Prostate gland (tissue), 2 donors: Measurements from ENCODE around the gene NR2E1. TPM values are rescaled to one million over a fixed set of nuclear protein-coding genes. Genes with fewer than 3 reads are reported as not detected.

ENCODE experiments used
- DNase-seq: peaks from one replicate; pipeline ENCODE4 v3.0.0-alpha.2; 2019; ENCODE audit warnings: low spot score
- H3K27ac ChIP-seq, 2 donors: fragments of 200-600 bp; sonication (generic); 2 replicates each; pipeline ENCODE4 v1.5.1; 2017 to 2019
- H3K27me3 ChIP-seq: fragments of 200-600 bp; sonication (generic); replicated peaks from 2 replicates; pipeline ENCODE4 v1.5.1; 2019; ENCODE audit not compliant: insufficient read depth
- H3K36me3 ChIP-seq, 2 donors: fragments of 200-600 bp; sonication (generic); 1 replicate in 1 of 2; 2 replicates in 1 of 2; pipeline versions ENCODE4 v1.5.1 to v1.8.1; 2017 to 2019
- H3K4me1 ChIP-seq: fragments of 200-600 bp; sonication (generic); replicated peaks from 2 replicates; pipeline ENCODE4 v1.5.1; 2019
- H3K4me3 ChIP-seq, 2 donors: fragments of 200-600 bp; sonication (generic); 2 replicates each; pipeline ENCODE4 v1.5.1; 2017 to 2019
- H3K9me3 ChIP-seq: fragments of 200-600 bp; sonication (generic); 2 replicates; pipeline ENCODE4 v1.5.1; 2017
- POLR2A ChIP-seq: fragments of 450-650 bp; IDR thresholded peaks from one replicate; pipeline ENCODE4 v1.6.1; 2016; ENCODE audit warnings: antibody characterized with exemption, mild to moderate bottlenecking
- POLR2AphosphoS5 ChIP-seq: sonication (generic); formaldehyde crosslinking; IDR thresholded peaks from one replicate; pipeline ENCODE4 v1.6.1; 2017; ENCODE audit warnings: antibody characterized with exemption
- WGBS: methylation state at CpG from one replicate; pipeline ENCODE4 v1.1.5; 2018; 5-methylcytosine and 5-hydroxymethylcytosine counted together
- intact Hi-C: fragments of 100-400 bp; cut with DNase I; formaldehyde crosslinking; loops from one replicate; pipeline ENCODE4 v1.14.2; 2022
- total RNA-seq, 2 donors: library from RNA; depleted of rRNA; stranded (reverse); fragments of >200 nt; gene quantifications; one replicate each; pipeline ENCODE4 v1.1.0, GENCODE V29; 2016
- TF ChIP-seq, protein P1 (sequence below), 4 experiments: fragments of 200-600 bp in 2 of 4; fragments of 450-650 bp in 2 of 4; sonication (generic) in 2 of 4; IDR thresholded peaks; 1 replicate in 3 of 4; 2 replicates in 1 of 4; pipeline ENCODE4 v1.5.1; 2016 to 2019; ENCODE audit warnings: antibody characterized with exemption in 4 of 4, mild to moderate bottlenecking in 2 of 4, moderate library complexity in 2 of 4

NR2E1 gene
- total RNA-seq, 2 donors from 2014 or later = 0.91 TPM; not detected in 1

DNA sequence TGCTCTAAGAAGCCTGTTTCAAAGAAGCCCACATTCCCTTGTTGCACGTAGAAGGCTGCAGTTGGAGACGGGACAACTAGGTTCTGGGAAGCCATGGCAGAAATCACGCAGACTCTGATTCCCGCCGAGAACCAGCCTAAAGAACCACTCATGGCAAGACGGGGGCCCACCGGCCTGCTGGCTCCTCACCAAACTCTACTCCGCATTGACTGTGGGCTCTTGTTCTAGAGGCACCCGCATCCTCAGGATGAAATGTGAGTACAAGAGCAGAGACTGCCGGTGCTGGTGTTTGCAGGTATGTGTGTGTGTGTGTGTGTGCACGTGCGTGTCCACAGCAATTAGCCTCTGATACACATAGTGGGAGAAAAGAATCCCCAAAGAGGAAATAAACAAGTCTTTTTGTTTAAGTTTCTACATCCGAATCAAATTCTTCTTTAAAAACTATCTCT is 42.3 kb upstream of the NR2E1 start:
- DNase-seq = no peak
- TF ChIP-seq, protein P1, sequence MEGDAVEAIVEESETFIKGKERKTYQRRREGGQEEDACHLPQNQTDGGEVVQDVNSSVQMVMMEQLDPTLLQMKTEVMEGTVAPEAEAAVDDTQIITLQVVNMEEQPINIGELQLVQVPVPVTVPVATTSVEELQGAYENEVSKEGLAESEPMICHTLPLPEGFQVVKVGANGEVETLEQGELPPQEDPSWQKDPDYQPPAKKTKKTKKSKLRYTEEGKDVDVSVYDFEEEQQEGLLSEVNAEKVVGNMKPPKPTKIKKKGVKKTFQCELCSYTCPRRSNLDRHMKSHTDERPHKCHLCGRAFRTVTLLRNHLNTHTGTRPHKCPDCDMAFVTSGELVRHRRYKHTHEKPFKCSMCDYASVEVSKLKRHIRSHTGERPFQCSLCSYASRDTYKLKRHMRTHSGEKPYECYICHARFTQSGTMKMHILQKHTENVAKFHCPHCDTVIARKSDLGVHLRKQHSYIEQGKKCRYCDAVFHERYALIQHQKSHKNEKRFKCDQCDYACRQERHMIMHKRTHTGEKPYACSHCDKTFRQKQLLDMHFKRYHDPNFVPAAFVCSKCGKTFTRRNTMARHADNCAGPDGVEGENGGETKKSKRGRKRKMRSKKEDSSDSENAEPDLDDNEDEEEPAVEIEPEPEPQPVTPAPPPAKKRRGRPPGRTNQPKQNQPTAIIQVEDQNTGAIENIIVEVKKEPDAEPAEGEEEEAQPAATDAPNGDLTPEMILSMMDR (IDR thresholded peaks at IDR 0.05) = no peak
- TF ChIP-seq POLR2A (no peak), POLR2AphosphoS5 (no peak)
- WGBS = 27% methylated on average over 13 of the region's 13 CpGs
- H3K36me3 ChIP-seq = no peaks in the 10 kb centered on the region
- intact Hi-C loops = no loop called here
- H3K27me3 ChIP-seq = peaks cover 10% of the 10 kb centered on the region
- no peak overlapping the region for H3K27ac ChIP-seq
- no peaks in the 10 kb centered on the region for H3K9me3 ChIP-seq
- H3K4me3 ChIP-seq = no peak overlapping the region
- H3K4me1 ChIP-seq = no peaks in the 10 kb centered on the region

DNA sequence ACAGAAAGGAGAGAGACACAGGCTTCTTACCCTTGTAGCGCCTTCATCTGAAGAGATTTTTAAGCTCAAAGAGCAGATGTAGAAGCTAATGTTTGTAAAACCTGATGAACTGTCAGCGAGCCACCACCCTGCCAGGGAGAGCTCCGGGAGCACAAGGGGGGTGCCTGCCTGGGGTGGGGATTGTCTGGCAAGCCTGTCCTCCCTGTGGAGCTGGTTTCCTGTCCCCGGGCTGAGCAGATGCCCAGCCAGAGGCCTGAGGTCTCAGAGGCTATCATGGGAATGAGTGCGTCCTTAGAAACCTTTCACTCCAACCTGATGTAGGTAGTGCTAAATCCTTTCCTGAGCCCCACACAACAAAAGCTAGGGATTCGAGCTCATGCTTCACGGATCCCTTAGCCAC is 41.9 kb upstream of the NR2E1 start:
- H3K27ac ChIP-seq = no peak overlapping the region
- no peak for DNase-seq
- H3K9me3 ChIP-seq = no peaks in the 10 kb centered on the region
- TF ChIP-seq, protein P1 (IDR thresholded peaks at IDR 0.05) = no peak
- WGBS = 27% methylated on average over 7 of the region's 7 CpGs
- H3K36me3 ChIP-seq = no peaks in the 10 kb centered on the region
- H3K4me3 ChIP-seq = no peak overlapping the region
- no peaks in the 10 kb centered on the region for H3K4me1 ChIP-seq
- intact Hi-C loops = no loop called here
- peaks cover 9% of the 10 kb centered on the region for H3K27me3 ChIP-seq

DNA sequence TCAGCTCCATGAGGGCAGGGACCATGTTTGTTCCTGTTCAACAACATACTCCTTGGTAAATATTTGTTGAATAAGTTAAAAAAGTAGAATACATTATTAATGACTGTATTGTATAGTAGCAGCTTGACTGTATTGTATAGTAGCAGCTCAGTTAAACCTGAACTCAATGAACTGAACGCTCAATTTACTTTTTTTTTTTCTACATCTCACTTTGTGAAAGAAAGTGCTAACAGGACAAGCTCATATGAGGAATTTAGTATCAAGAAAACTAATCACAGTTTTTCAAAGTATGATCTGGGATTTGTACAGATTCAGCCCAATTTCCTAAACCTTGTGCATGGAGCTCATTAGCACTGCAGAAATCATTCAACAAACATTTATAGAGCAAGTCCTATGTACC is 38.8 kb upstream of the NR2E1 start:
- intact Hi-C loops = no loop called here
- TF ChIP-seq POLR2A (no peak), POLR2AphosphoS5 (no peak)
- TF ChIP-seq, protein P1 (IDR thresholded peaks at IDR 0.05) = no peak
- H3K27me3 ChIP-seq = no peaks in the 10 kb centered on the region
- H3K36me3 ChIP-seq = no peaks in the 10 kb centered on the region
- H3K9me3 ChIP-seq = no peaks in the 10 kb centered on the region
- 86% methylated on average over 1 of the region's 1 CpG for WGBS
- DNase-seq = no peak
- H3K4me1 ChIP-seq = no peaks in the 10 kb centered on the region
- H3K4me3 ChIP-seq = no peak overlapping the region
- H3K27ac ChIP-seq = no peak overlapping the region

DNA sequence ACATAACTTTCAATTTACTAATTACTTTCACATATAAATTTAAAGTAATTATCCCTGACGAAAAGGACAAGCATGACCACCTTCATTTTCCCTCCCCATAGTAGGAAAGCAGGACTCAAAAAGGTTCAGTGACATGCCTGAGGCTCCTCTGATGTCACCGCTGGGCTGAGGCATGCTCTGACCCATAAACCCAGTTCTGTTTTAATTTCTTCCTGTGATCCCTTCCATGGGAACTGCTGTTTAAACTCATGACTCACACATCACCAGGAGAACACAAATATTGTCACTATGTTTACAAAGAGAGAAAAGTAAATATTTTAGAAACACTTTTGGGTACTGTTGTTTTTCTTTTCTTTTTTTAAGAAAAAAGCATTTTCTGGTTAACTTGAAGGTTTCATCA is 38.0 kb upstream of the NR2E1 start:
- peak; percentile 39 for DNase-seq
- H3K27ac ChIP-seq = no peak overlapping the region
- TF ChIP-seq POLR2AphosphoS5 = peak; percentile 88
- TF ChIP-seq, protein P1 (IDR thresholded peaks at IDR 0.05) = no peak
- no peaks in the 10 kb centered on the region for H3K27me3 ChIP-seq
- 41% methylated on average over 2 of the region's 2 CpGs for WGBS
- intact Hi-C loops = no loop called here
- no peak overlapping the region for H3K4me3 ChIP-seq
- H3K36me3 ChIP-seq = no peaks in the 10 kb centered on the region
- H3K4me1 ChIP-seq = no peaks in the 10 kb centered on the region
- H3K9me3 ChIP-seq = no peaks in the 10 kb centered on the region

DNA sequence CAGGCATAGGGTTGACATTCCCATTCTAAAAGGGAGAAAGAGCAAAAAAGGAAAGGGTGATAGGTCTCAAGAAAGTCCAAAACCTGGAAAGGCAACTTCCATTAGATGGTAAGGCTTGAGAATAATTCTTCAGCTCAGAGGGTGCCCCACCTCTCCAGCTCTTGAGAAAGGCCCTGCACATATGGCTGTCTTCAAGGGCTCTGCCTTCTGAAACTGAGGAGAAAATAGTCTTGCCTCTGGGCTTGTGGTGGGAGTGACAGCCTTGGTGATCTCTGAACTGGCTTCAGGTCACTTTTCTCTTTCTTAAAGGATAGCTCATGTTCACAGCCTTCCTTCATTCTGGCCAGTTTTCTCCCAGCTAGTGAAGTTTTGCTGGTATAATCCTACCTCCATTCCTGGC is 35.6 kb upstream of the NR2E1 start:
- intact Hi-C loops = no loop called here
- Histone ChIP-seq H3K9me3 (no peaks in the 10 kb centered on the region), H3K36me3 (no peaks in the 10 kb centered on the region), H3K4me3 (no peak overlapping the region), H3K4me1 (no peaks in the 10 kb centered on the region), H3K27ac (no peak overlapping the region), H3K27me3 (no peaks in the 10 kb centered on the region)
- no peak for DNase-seq
- TF ChIP-seq, protein P1 (IDR thresholded peaks at IDR 0.05) = no peak
- no peak for TF ChIP-seq POLR2AphosphoS5
- no peak for TF ChIP-seq POLR2A
